GM18498 (cell line): ENCODE measurements around the gene LARGE1.

ENCODE experiments used
- ATAC-seq: cut with Tn5 transposase; IDR thresholded peaks from one replicate; pipeline ENCODE4 v1.9.1; 2021; ENCODE audit warnings: mild to moderate bottlenecking, moderate library complexity; ENCODE audit not compliant: unreplicated experiment

Gene LARGE1

GRCh38 chr22:33887173-33887572, 33.1 kb downstream of the LARGE1 start:
- ATAC-seq: no peak

GRCh38 chr22:33886696-33887095, 33.6 kb downstream of the LARGE1 start:
- no peak for ATAC-seq

GRCh38 chr22:33884829-33885228, 35.4 kb downstream of the LARGE1 start:
- ATAC-seq: no peak

GRCh38 chr22:33883961-33884808, 36.1 kb downstream of the LARGE1 start:
- ATAC-seq: no peak

- no peak for ATAC-seq
Observed at GRCh38 chr22:33883561-33883960, 36.7 kb downstream of the LARGE1 start.

GRCh38 chr22:33882991-33883390, 37.3 kb downstream of the LARGE1 start:
- no peak for ATAC-seq

GRCh38 chr22:33880986-33881385, 39.3 kb downstream of the LARGE1 start:
- no peak for ATAC-seq

GRCh38 chr22:33879796-33880195, 40.5 kb downstream of the LARGE1 start:
- ATAC-seq: no peak

GRCh38 chr22:33875316-33875715, 45.0 kb downstream of the LARGE1 start:
- ATAC-seq: no peak

- no peak for ATAC-seq
Observed at GRCh38 chr22:33874206-33874605, 46.1 kb downstream of the LARGE1 start.

GRCh38 chr22:33873666-33874065, 46.6 kb downstream of the LARGE1 start:
- no peak for ATAC-seq

GRCh38 chr22:33873186-33873585, 47.1 kb downstream of the LARGE1 start:
- ATAC-seq: no peak

GRCh38 chr22:33871935-33872334, 48.3 kb downstream of the LARGE1 start:
- ATAC-seq: no peak

- ATAC-seq: no peak
Observed at GRCh38 chr22:33869946-33870345, 50.3 kb downstream of the LARGE1 start.

- ATAC-seq: no peak
Observed at GRCh38 chr22:33867971-33868370, 52.3 kb downstream of the LARGE1 start.

- ATAC-seq: no peak
Observed at GRCh38 chr22:33867118-33867866, 53.0 kb downstream of the LARGE1 start.

- no peak for ATAC-seq
Observed at GRCh38 chr22:33866511-33866910, 53.8 kb downstream of the LARGE1 start.

- no peak for ATAC-seq
Observed at GRCh38 chr22:33865996-33866395, 54.3 kb downstream of the LARGE1 start.

GRCh38 chr22:33865248-33865647, 55.0 kb downstream of the LARGE1 start:
- no peak for ATAC-seq

- ATAC-seq: no peak
Observed at GRCh38 chr22:33864723-33865130, 55.5 kb downstream of the LARGE1 start.

- ATAC-seq: no peak
Observed at GRCh38 chr22:33861216-33861875, 58.9 kb downstream of the LARGE1 start.

- no peak for ATAC-seq
Observed at GRCh38 chr22:33860386-33860785, 59.9 kb downstream of the LARGE1 start.
